ENCODE data around the gene TFPI.

DNA sequence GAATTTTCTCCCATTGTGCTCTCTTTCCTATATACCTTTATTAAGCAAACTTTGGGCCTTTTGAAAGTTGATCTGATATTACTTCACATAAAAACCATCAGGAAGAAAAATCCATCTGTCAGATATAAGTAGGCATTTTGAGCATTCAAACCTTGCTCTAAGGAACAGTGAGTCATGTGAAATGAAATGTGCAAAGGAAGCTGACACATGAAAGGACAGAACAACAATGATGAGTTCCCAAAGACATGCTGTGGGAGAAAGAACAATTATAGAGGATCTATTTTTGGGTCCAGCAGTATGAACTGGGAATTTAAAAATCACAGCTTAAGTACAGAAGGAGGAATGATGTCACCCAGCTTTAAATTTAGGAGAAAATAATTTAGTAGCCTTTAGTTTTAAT, 124.2 kb downstream of the TFPI start:
- TF ChIP-seq, protein P1, sequence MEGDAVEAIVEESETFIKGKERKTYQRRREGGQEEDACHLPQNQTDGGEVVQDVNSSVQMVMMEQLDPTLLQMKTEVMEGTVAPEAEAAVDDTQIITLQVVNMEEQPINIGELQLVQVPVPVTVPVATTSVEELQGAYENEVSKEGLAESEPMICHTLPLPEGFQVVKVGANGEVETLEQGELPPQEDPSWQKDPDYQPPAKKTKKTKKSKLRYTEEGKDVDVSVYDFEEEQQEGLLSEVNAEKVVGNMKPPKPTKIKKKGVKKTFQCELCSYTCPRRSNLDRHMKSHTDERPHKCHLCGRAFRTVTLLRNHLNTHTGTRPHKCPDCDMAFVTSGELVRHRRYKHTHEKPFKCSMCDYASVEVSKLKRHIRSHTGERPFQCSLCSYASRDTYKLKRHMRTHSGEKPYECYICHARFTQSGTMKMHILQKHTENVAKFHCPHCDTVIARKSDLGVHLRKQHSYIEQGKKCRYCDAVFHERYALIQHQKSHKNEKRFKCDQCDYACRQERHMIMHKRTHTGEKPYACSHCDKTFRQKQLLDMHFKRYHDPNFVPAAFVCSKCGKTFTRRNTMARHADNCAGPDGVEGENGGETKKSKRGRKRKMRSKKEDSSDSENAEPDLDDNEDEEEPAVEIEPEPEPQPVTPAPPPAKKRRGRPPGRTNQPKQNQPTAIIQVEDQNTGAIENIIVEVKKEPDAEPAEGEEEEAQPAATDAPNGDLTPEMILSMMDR (conservative IDR thresholded peaks at IDR 0.05; ENCODE audit: low read depth, low read length), result no peak
- TF ChIP-seq EZH2 (IDR thresholded peaks at IDR 0.05; ENCODE audit: low read length, unreplicated experiment), result no peak
- no peak for TF ChIP-seq EZH2phosphoT487 (IDR thresholded peaks at IDR 0.05; ENCODE audit: borderline replicate concordance, low read length)

Data from PC-3 (cell line).